HepG2 (cell line): ENCODE measurements around the gene SOX9. TPM values are rescaled to one million over a fixed set of nuclear protein-coding genes. Genes with fewer than 3 reads are reported as not detected.

ENCODE experiments used
- AGO1 ChIP-seq: fragments of 200-400 bp; formaldehyde crosslinking; IDR thresholded peaks from 2 replicates; pipeline ENCODE4 v1.6.1; 2017; ENCODE audit warnings: mild to moderate bottlenecking, low read depth, low read length, moderate library complexity; ENCODE audit not compliant: poor library complexity, severe bottlenecking
- DMAP1 ChIP-seq: IDR thresholded peaks from 2 replicates; pipeline ENCODE4 v1.6.1; 2016
- DPF2 ChIP-seq: sonication (generic); formaldehyde crosslinking; IDR thresholded peaks from 2 replicates; pipeline ENCODE4 v1.4.0; 2020; ENCODE audit warnings: mild to moderate bottlenecking, low read depth, missing genetic modification reagents, borderline replicate concordance
- KMT2B ChIP-seq: IDR thresholded peaks from 2 replicates; pipeline ENCODE4 v1.6.1; 2016; ENCODE audit warnings: missing genetic modification reagents, missing compliant biosample characterization
- POLR2A ChIP-seq, 2 experiments: IDR thresholded peaks; 2 replicates each; pipeline ENCODE4 v1.6.1; 2011; ENCODE audit warnings: low read depth in 2 of 2, low read length in 2 of 2, mild to moderate bottlenecking in 1 of 2, moderate library complexity in 1 of 2; ENCODE audit not compliant: insufficient read depth in 1 of 2
- STAG1 ChIP-seq: sonication (generic); formaldehyde crosslinking; IDR thresholded peaks from 2 replicates; pipeline ENCODE4 v1.4.0; 2020; ENCODE audit warnings: missing genetic modification reagents
- TEAD2 ChIP-seq: sonication (generic); formaldehyde crosslinking; IDR thresholded peaks from 2 replicates; pipeline ENCODE4 v1.9.0; 2021; ENCODE audit warnings: missing genetic modification reagents
- ZBTB8A ChIP-seq: sonication (generic); formaldehyde crosslinking; IDR thresholded peaks from 2 replicates; pipeline ENCODE4 v1.4.0; 2020; ENCODE audit warnings: mild to moderate bottlenecking, low read depth, missing genetic modification reagents, borderline replicate concordance
- ZFP82 ChIP-seq: sonication (generic); formaldehyde crosslinking; IDR thresholded peaks from 2 replicates; pipeline ENCODE4 v1.5.1; 2020; ENCODE audit warnings: mild to moderate bottlenecking, missing genetic modification reagents, borderline replicate concordance
- ZMYM2 ChIP-seq: sonication (generic); formaldehyde crosslinking; IDR thresholded peaks from 2 replicates; pipeline ENCODE4 v1.8.0; 2022; ENCODE audit warnings: mild to moderate bottlenecking, missing genetic modification reagents
- ZNF124 ChIP-seq: sonication (generic); formaldehyde crosslinking; IDR thresholded peaks from 2 replicates; pipeline ENCODE4 v1.4.0; 2020; ENCODE audit warnings: missing genetic modification reagents
- ZNF782 ChIP-seq: sonication (generic); formaldehyde crosslinking; IDR thresholded peaks from 2 replicates; pipeline ENCODE4 v1.4.0; 2020; ENCODE audit warnings: missing genetic modification reagents, mild to moderate bottlenecking, borderline replicate concordance
- ZSCAN12 ChIP-seq: sonication (generic); formaldehyde crosslinking; IDR thresholded peaks from 2 replicates; pipeline ENCODE4 v1.9.0; 2021; ENCODE audit warnings: mild to moderate bottlenecking, missing genetic modification reagents
- polyA plus RNA-seq, 8 experiments: library from polyadenylated mRNA; depleted of rRNA in 3 of 8; stranded (reverse) in 7 of 8; unstranded in 1 of 8; fragments of >200 nt; fragmentation: Illumina TruSeq in 4 of 8; extraction: Trizol in 4 of 8; gene quantifications; 2 replicates each; pipeline versions ENCODE4 v1.2.1 to v1.2.3, GENCODE V29; 2011 to 2016; ENCODE audit warnings: low read depth in 4 of 8, missing spikeins in 1 of 8, mixed read lengths in 1 of 8; ENCODE audit not compliant: insufficient read depth in 1 of 8
- total RNA-seq, 5 experiments: library from RNA; depleted of rRNA; stranded (reverse); fragments of >200 nt; fragmentation: Illumina TruSeq; extraction: Trizol; gene quantifications; 2 replicates each; pipeline ENCODE4 v1.2.3, GENCODE V29; 2016; ENCODE audit warnings: low read depth in 1 of 5
- TF ChIP-seq, protein P1 (sequence below): sonication (generic); formaldehyde crosslinking; conservative IDR thresholded peaks from 2 replicates; pipeline ENCODE4 v1.4.0; 2020; ENCODE audit warnings: missing genetic modification reagents
- TF ChIP-seq, protein P2 (sequence below): sonication (generic); IDR thresholded peaks from 2 replicates; pipeline ENCODE4 v1.6.1; 2016; ENCODE audit warnings: low read depth, borderline replicate concordance
- TF ChIP-seq, protein P3 (sequence below): sonication (generic); formaldehyde crosslinking; IDR thresholded peaks from 2 replicates; pipeline ENCODE4 v1.8.0; 2022; ENCODE audit warnings: missing genetic modification reagents, mild to moderate bottlenecking, inconsistent platforms, borderline replicate concordance
- TF ChIP-seq, protein P4 (sequence below): sonication (generic); formaldehyde crosslinking; IDR thresholded peaks from 2 replicates; pipeline ENCODE4 v1.4.0; 2020; ENCODE audit warnings: mild to moderate bottlenecking, low read depth, missing genetic modification reagents
- TF ChIP-seq, protein P5 (sequence below): sonication (generic); formaldehyde crosslinking; IDR thresholded peaks from 2 replicates; pipeline ENCODE4 v1.4.0; 2020; ENCODE audit warnings: low read depth, missing genetic modification reagents

Gene SOX9
- total and polyA plus RNA-seq, 2 of the 13 experiments (the other 11 are each of a cell fraction or from before 2014, with no cell fraction given): 16.1 to 27.6 TPM

DNA sequence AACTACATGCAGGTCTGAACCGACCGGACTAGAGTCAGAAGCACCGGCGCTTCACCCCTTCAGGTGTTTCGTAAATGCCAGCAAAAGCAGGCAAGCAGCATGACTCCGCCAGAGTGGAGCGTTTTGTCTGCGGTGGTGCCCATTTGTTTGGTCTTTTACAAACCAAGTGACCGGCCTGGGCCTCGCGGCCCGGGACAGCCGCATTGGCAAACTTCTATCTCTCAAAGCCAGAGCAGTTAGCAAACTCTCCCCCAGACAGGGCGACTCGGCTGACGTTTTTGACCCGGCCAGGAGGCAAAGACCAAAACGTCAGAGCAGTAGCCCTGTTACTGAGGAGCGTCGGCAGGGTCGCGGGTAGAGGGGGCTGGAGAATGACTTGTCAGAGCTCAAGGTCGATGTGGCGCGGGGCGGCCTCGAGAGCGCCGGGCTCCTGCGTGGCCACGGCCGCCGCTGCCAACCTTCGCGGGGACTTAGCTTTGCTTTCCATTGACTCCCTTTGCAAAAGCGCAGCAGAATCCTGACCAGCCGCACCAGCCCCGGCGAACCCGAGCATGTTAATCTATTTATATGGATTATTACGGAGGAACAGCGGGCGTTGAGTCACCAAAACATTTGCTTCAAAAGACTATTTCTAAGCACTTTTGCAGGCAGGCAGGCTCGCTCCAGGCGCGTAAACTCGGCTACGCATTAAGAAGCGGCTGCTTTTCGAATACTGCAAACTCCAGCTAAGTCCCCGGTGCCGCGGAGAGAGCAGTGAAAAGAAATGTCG, 763 bp upstream of the SOX9 start (continued):
- TF ChIP-seq, protein P1, sequence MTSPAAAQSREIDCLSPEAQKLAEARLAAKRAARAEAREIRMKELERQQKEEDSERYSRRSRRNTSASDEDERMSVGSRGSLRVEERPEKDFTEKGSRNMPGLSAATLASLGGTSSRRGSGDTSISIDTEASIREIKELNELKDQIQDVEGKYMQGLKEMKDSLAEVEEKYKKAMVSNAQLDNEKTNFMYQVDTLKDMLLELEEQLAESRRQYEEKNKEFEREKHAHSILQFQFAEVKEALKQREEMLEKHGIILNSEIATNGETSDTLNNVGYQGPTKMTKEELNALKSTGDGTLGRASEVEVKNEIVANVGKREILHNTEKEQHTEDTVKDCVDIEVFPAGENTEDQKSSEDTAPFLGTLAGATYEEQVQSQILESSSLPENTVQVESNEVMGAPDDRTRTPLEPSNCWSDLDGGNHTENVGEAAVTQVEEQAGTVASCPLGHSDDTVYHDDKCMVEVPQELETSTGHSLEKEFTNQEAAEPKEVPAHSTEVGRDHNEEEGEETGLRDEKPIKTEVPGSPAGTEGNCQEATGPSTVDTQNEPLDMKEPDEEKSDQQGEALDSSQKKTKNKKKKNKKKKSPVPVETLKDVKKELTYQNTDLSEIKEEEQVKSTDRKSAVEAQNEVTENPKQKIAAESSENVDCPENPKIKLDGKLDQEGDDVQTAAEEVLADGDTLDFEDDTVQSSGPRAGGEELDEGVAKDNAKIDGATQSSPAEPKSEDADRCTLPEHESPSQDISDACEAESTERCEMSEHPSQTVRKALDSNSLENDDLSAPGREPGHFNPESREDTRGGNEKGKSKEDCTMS (CRISPR knock-in tag): 0 out of 2 replicates have a peak, but pooled peaks have one; percentile 23
- TF ChIP-seq ZMYM2 (CRISPR knock-in tag) (no peak; the same call in 1 of the 2 replicates), POLR2A (IDR thresholded peaks at IDR 0.05; ENCODE audit: insufficient read depth in 1 of 2, low read depth in 2 of 2, low read length in 2 of 2) (no peak), ZNF124 (CRISPR knock-in tag) (no peak; the same call in 1 of the 2 replicates), DMAP1 (CRISPR knock-in tag) (peak; percentile 65), ZSCAN12 (CRISPR knock-in tag) (no peak), STAG1 (CRISPR knock-in tag) (peak; percentile 24; the same call in 1 of the 2 replicates), ZNF782 (CRISPR knock-in tag) (no peak), ZFP82 (0 out of 2 replicates have a peak, but pooled peaks have one; percentile 66), ZBTB8A (CRISPR knock-in tag) (0 out of 2 replicates have a peak, but pooled peaks have one; percentile 54), AGO1 (peak; percentile 35), KMT2B (CRISPR knock-in tag) (peak; percentile 39; the same call in 1 of the 2 replicates), TEAD2 (CRISPR knock-in tag) (no peak), DPF2 (CRISPR knock-in tag) (no peak)
- TF ChIP-seq, protein P2, sequence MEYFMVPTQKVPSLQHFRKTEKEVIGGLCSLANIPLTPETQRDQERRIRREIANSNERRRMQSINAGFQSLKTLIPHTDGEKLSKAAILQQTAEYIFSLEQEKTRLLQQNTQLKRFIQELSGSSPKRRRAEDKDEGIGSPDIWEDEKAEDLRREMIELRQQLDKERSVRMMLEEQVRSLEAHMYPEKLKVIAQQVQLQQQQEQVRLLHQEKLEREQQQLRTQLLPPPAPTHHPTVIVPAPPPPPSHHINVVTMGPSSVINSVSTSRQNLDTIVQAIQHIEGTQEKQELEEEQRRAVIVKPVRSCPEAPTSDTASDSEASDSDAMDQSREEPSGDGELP: no peak
- TF ChIP-seq, protein P3, sequence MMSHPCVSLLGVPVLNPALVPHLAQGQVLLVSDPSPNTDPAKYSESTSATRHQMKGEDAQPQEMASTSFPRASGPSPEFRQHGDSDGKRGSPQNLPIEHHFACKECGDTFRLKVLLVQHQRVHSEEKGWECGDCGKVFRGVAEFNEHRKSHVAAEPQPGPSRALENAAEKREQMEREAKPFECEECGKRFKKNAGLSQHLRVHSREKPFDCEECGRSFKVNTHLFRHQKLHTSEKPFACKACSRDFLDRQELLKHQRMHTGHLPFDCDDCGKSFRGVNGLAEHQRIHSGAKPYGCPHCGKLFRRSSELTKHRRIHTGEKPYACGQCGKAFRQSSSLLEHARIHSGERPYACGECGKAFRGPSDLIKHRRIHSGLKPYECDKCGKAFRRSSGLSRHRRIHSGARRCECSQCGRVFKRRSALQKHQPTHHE (CRISPR knock-in tag): no peak
- TF ChIP-seq, protein P4, sequence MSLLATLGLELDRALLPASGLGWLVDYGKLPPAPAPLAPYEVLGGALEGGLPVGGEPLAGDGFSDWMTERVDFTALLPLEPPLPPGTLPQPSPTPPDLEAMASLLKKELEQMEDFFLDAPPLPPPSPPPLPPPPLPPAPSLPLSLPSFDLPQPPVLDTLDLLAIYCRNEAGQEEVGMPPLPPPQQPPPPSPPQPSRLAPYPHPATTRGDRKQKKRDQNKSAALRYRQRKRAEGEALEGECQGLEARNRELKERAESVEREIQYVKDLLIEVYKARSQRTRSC: no peak
- TF ChIP-seq, protein P5, sequence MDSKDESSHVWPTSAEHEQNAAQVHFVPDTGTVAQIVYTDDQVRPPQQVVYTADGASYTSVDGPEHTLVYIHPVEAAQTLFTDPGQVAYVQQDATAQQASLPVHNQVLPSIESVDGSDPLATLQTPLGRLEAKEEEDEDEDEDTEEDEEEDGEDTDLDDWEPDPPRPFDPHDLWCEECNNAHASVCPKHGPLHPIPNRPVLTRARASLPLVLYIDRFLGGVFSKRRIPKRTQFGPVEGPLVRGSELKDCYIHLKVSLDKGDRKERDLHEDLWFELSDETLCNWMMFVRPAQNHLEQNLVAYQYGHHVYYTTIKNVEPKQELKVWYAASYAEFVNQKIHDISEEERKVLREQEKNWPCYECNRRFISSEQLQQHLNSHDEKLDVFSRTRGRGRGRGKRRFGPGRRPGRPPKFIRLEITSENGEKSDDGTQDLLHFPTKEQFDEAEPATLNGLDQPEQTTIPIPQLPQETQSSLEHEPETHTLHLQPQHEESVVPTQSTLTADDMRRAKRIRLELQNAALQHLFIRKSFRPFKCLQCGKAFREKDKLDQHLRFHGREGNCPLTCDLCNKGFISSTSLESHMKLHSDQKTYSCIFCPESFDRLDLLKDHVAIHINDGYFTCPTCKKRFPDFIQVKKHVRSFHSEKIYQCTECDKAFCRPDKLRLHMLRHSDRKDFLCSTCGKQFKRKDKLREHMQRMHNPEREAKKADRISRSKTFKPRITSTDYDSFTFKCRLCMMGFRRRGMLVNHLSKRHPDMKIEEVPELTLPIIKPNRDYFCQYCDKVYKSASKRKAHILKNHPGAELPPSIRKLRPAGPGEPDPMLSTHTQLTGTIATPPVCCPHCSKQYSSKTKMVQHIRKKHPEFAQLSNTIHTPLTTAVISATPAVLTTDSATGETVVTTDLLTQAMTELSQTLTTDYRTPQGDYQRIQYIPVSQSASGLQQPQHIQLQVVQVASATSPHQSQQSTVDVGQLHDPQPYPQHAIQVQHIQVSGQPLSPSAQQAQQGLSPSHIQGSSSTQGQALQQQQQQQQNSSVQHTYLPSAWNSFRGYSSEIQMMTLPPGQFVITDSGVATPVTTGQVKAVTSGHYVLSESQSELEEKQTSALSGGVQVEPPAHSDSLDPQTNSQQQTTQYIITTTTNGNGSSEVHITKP (CRISPR knock-in tag): no peak
